Ascending aorta (tissue), 2 donors: ENCODE measurements around the gene ZNF423. TPM values are rescaled to one million over a fixed set of nuclear protein-coding genes. Genes with fewer than 3 reads are reported as not detected.

Source experiments
- DNase-seq, 2 donors: peaks; one replicate each; pipeline ENCODE4 v3.0.0-alpha.2; 2019; ENCODE audit warnings: low spot score in 2 of 2
- H3K27ac ChIP-seq, 2 donors: fragments of 200-600 bp; sonication (generic); one replicate each; pipeline ENCODE4 v1.5.1; 2016 to 2017; ENCODE audit warnings: mild to moderate bottlenecking in 1 of 2
- H3K27me3 ChIP-seq: fragments of 200-600 bp; sonication (generic); one replicate; pipeline ENCODE4 v1.5.1; 2017
- H3K36me3 ChIP-seq, 2 donors: fragments of 200-600 bp; sonication (generic); one replicate each; pipeline ENCODE4 v1.5.1; 2016
- H3K4me1 ChIP-seq, 2 donors: fragments of 200-600 bp; sonication (generic); one replicate each; pipeline ENCODE4 v1.5.1; 2016 to 2017; ENCODE audit warnings: mild to moderate bottlenecking in 1 of 2
- H3K4me3 ChIP-seq, 2 donors: fragments of 200-600 bp; sonication (generic); one replicate each; pipeline ENCODE4 v1.5.1; 2016 to 2017; ENCODE audit warnings: mild to moderate bottlenecking in 1 of 2
- H3K9me3 ChIP-seq, 2 donors: fragments of 200-600 bp; sonication (generic); one replicate each; pipeline ENCODE4 v1.5.1; 2016
- CTCF ChIP-seq, 3 experiments: fragments of 200-600 bp in 2 of 3; fragments of 450-650 bp in 1 of 3; sonication (generic) in 2 of 3; IDR thresholded peaks; one replicate each; pipeline ENCODE4 v1.5.1; 2016 to 2019; ENCODE audit warnings: antibody characterized with exemption in 3 of 3, mild to moderate bottlenecking in 1 of 3, moderate library complexity in 1 of 3
- intact Hi-C: fragments of 100-400 bp; cut with DNase I; formaldehyde crosslinking; loops from one replicate; pipeline ENCODE4 v1.15.1; 2023
- total RNA-seq: library from RNA; depleted of rRNA; stranded (reverse); fragments of >200 nt; gene quantifications from one replicate; pipeline ENCODE4 v1.1.0, GENCODE V29; 2016

ZNF423 gene
- total RNA-seq, 1 donor from 2014 or later, result 42.9 TPM

- no peak overlapping the region for H3K4me3 ChIP-seq
- no peak overlapping the region for H3K27ac ChIP-seq
- intact Hi-C loops, result no loop called here
- H3K9me3 ChIP-seq, result no peaks in the 10 kb centered on the region
- no peaks in the 10 kb centered on the region for H3K27me3 ChIP-seq
- TF ChIP-seq CTCF (IDR thresholded peaks at IDR 0.05), result no peak
- no peaks in the 10 kb centered on the region for H3K36me3 ChIP-seq
- no peak for DNase-seq
- H3K4me1 ChIP-seq, result no peaks in the 10 kb centered on the region
Measured at GRCh38 chr16:49748322-49748721, 107.6 kb downstream of the ZNF423 start.

- no peaks in the 10 kb centered on the region for H3K9me3 ChIP-seq
- H3K4me1 ChIP-seq, result no peaks in the 10 kb centered on the region
- H3K27ac ChIP-seq, result no peak overlapping the region
- TF ChIP-seq CTCF (IDR thresholded peaks at IDR 0.05), result no peak
- intact Hi-C loops, result no loop called here
- no peak overlapping the region for H3K4me3 ChIP-seq
- H3K36me3 ChIP-seq, result no peaks in the 10 kb centered on the region
- H3K27me3 ChIP-seq, result no peaks in the 10 kb centered on the region
- no peak for DNase-seq
Measured at GRCh38 chr16:49747654-49748053, 108.3 kb downstream of the ZNF423 start.

- intact Hi-C loops, result no loop called here
- no peak for TF ChIP-seq CTCF (IDR thresholded peaks at IDR 0.05)
- DNase-seq, result no peak
Measured at GRCh38 chr16:49746545-49746944, 109.4 kb downstream of the ZNF423 start.

GRCh38 chr16:49745311-49745747 lies 110.6 kb downstream of the ZNF423 start:
- Histone ChIP-seq H3K4me1 (no peaks in the 10 kb centered on the region), H3K36me3 (no peaks in the 10 kb centered on the region), H3K27ac (no peak overlapping the region), H3K27me3 (no peaks in the 10 kb centered on the region), H3K4me3 (no peak overlapping the region), H3K9me3 (no peaks in the 10 kb centered on the region)
- intact Hi-C loops, result no loop called here
- no peak for TF ChIP-seq CTCF (IDR thresholded peaks at IDR 0.05)
- no peak for DNase-seq

More at GRCh38 chr16:49746545-49746944, 109.4 kb downstream of the ZNF423 start:
- no peaks in the 10 kb centered on the region for H3K9me3 ChIP-seq
- no peaks in the 10 kb centered on the region for H3K4me1 ChIP-seq
- H3K36me3 ChIP-seq, result no peaks in the 10 kb centered on the region
- H3K27me3 ChIP-seq, result no peaks in the 10 kb centered on the region
- no peak overlapping the region for H3K27ac ChIP-seq
- no peak overlapping the region for H3K4me3 ChIP-seq

- no peaks in the 10 kb centered on the region for H3K9me3 ChIP-seq
- DNase-seq, result no peak
- no peak for TF ChIP-seq CTCF (IDR thresholded peaks at IDR 0.05)
- intact Hi-C loops, result no loop called here
- no peak overlapping the region for H3K27ac ChIP-seq
- H3K27me3 ChIP-seq, result no peaks in the 10 kb centered on the region
- no peaks in the 10 kb centered on the region for H3K36me3 ChIP-seq
- no peaks in the 10 kb centered on the region for H3K4me1 ChIP-seq
- no peak overlapping the region for H3K4me3 ChIP-seq
Measured at GRCh38 chr16:49744244-49745220, 111.4 kb downstream of the ZNF423 start.
